ENCODE measurements around the gene PPM1L. TPM values are rescaled to one million over a fixed set of nuclear protein-coding genes. Genes with fewer than 3 reads are reported as not detected.

PPM1L gene
- total RNA-seq, 1 donor from 2014 or later, result 13.5 TPM

DNA sequence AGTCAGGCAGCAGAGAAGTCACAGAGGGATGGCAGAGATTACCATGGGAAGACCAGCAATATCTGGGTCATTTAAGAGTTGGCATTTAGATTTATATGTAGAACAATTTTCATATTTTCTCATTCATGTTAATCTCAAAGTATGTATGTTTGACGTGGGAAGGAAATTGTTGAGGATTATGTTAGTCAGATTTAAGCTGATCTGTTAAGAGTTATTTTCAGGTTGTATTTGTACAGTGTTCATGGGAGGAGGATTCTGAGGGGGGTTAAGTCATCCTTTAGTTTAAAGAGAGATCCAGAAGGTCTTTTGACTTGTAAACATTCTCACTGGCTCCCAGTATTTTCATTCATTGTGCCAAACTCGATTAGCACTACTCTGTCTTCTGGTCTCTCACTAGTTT lies 34.7 kb downstream of the PPM1L start:
- no peaks in the 10 kb centered on the region for H3K36me3 ChIP-seq
- DNase-seq (no peak), ATAC-seq (no peak)
- intact Hi-C loops (cut with DNase I), result no loop called here
- H3K27me3 ChIP-seq, result no peaks in the 10 kb centered on the region
- H3K4me1 ChIP-seq, result no peaks in the 10 kb centered on the region
- H3K27ac ChIP-seq, result no peak overlapping the region
- peaks cover 9% of the 10 kb centered on the region for H3K9me3 ChIP-seq
- H3K4me3 ChIP-seq, result no peak overlapping the region
- TF ChIP-seq, protein P1, sequence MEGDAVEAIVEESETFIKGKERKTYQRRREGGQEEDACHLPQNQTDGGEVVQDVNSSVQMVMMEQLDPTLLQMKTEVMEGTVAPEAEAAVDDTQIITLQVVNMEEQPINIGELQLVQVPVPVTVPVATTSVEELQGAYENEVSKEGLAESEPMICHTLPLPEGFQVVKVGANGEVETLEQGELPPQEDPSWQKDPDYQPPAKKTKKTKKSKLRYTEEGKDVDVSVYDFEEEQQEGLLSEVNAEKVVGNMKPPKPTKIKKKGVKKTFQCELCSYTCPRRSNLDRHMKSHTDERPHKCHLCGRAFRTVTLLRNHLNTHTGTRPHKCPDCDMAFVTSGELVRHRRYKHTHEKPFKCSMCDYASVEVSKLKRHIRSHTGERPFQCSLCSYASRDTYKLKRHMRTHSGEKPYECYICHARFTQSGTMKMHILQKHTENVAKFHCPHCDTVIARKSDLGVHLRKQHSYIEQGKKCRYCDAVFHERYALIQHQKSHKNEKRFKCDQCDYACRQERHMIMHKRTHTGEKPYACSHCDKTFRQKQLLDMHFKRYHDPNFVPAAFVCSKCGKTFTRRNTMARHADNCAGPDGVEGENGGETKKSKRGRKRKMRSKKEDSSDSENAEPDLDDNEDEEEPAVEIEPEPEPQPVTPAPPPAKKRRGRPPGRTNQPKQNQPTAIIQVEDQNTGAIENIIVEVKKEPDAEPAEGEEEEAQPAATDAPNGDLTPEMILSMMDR (IDR thresholded peaks at IDR 0.05), result no peak

DNA sequence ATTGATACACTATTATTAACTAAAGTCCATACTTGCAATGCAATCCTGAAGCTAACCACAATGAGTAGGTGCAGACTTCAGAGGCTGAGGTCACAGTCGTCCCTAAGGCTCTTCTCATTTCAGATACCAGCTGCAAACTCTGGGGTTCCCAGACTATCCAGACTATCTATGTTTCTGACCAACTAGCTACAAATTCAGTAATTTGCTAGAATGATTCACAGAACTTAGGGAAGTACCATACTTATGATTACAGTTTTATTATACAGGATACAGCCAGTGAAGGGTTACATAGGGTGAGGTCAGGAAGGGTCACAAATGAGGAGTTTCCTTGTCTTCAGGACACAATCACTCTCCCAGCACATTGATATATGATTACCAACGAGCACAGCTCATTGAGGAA lies 36.5 kb downstream of the PPM1L start:
- TF ChIP-seq, protein P1 (IDR thresholded peaks at IDR 0.05), result no peak
- H3K9me3 ChIP-seq, result peaks cover 7% of the 10 kb centered on the region
- no peak overlapping the region for H3K4me3 ChIP-seq
- no peaks in the 10 kb centered on the region for H3K27me3 ChIP-seq
- H3K27ac ChIP-seq, result no peak overlapping the region
- DNase-seq (no peak), ATAC-seq (no peak)
- intact Hi-C loops (cut with DNase I), result no loop called here
- H3K4me1 ChIP-seq, result no peaks in the 10 kb centered on the region
- no peaks in the 10 kb centered on the region for H3K36me3 ChIP-seq

DNA sequence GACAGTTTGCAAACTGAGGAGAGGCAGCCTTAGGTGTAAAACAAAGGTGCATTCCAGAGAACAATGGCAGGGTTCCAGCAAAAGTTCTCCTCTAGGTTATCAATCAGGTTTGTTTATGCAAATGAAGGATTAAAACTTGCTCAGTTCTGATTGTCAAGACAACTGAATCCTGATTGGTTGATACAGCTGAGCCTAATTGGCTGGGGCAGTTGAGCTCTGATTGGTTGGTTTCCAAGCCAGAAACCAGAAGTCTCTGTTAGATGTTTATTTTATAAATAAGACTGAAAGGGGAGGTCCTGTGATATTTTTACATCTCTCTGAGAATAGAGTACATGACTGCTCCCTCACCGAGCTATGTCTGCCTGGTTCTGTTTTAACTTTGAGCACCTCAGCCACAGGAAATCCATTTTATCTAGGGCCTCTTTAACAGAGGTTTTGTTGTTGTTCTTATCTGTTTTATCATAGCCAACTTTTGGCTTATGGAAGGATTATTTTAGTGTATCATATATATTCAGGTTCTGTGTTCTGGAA lies 37.8 kb downstream of the PPM1L start:
- intact Hi-C loops (cut with DNase I), result no loop called here
- Histone ChIP-seq H3K4me1 (no peaks in the 10 kb centered on the region), H3K27me3 (no peaks in the 10 kb centered on the region), H3K27ac (no peak overlapping the region), H3K4me3 (no peak overlapping the region), H3K9me3 (no peaks in the 10 kb centered on the region), H3K36me3 (no peaks in the 10 kb centered on the region)
- DNase-seq (no peak), ATAC-seq (no peak)
- TF ChIP-seq, protein P1 (IDR thresholded peaks at IDR 0.05), result no peak

DNA sequence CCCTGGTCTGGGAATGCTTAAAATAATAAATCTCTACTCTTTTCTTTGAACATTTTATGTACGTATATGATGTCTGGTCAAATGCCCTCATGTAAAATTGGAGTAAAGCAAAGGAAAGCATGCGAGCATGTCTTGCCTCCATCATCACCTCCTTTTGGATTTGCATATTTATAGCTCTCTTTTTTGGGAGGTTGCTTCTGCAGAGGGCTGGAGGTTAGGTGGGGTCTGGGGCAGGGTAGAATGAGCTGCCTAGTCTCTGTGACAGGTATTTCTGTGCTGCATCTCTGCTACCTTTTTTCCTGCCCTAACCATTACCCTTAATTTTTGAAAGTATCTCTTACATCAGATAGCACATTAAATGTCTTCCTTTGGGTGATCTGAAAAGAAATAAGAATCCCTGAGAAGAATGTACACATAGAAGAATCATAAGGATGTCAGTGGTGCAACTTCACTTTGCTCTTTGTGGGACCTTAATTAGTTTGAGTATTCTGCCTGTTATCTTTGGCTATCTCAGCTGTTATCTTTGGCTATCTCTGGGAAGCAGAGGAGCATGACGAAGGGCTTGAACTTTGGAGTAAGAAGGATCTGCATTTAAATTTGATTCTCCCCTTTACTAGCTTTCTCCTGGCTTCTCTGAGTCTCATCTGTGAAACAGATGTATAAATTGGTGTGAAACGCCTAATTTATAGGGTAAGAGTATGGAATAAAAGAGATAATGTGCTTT lies 40.2 kb downstream of the PPM1L start:
- Histone ChIP-seq H3K27me3 (no peaks in the 10 kb centered on the region), H3K4me1 (no peaks in the 10 kb centered on the region), H3K36me3 (no peaks in the 10 kb centered on the region), H3K27ac (peak overlapping the region; percentile 24), H3K9me3 (no peaks in the 10 kb centered on the region), H3K4me3 (no peak overlapping the region)
- TF ChIP-seq, protein P1 (IDR thresholded peaks at IDR 0.05), result no peak
- intact Hi-C loops (cut with DNase I), result no loop called here
- DNase-seq (no peak), ATAC-seq (no peak)

DNA sequence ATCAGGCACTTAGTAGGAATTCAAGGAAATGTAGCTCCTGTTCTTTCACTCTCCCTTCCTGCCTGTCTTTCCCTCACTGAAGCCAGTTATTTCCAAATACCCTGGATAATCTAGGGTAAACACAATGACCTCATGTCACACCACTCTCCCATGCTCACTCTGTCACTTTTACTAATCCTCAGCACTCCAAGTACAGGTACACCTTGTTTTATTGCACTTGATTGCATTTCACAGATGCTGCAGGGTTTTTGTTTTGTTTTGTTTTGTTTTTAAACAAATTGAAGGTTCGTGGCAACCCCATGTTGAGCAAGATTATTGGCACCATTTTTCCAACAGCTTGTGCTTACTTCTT lies 40.8 kb downstream of the PPM1L start:
- no peaks in the 10 kb centered on the region for H3K27me3 ChIP-seq
- no peaks in the 10 kb centered on the region for H3K9me3 ChIP-seq
- TF ChIP-seq, protein P1 (IDR thresholded peaks at IDR 0.05), result no peak
- no peaks in the 10 kb centered on the region for H3K36me3 ChIP-seq
- intact Hi-C loops (cut with DNase I), result no loop called here
- DNase-seq (no peak), ATAC-seq (peak; percentile 90)
- H3K4me3 ChIP-seq, result no peak overlapping the region
- H3K27ac ChIP-seq, result peak overlapping the region; percentile 24
- no peaks in the 10 kb centered on the region for H3K4me1 ChIP-seq

All from upper lobe of right lung (tissue), 1 donor.